Endothelial cell of umbilical vein (primary cell): Measurements from ENCODE around the gene PNCK. TPM values are rescaled to one million over a fixed set of nuclear protein-coding genes. Genes with fewer than 3 reads are reported as not detected.

Experiments used
- BruUV-seq: library from RNA; stranded (reverse); fragments of 400-500 nt; replicated peaks from 2 replicates; lab custom pipeline; 2021; lab: Mats Ljungman, UMichigan
- CTCF ChIA-PET: fragments of 300-600, 350-600 bp; sonication (Branson Sonifier 250); formaldehyde crosslinking; loops from one replicate; lab custom pipeline; 2021; ENCODE audit warnings: antibody characterized with exemption, inconsistent platforms; lab: Charles Lee
- POLR2A ChIA-PET: fragments of 300-600, 350-600 bp; sonication (Branson Sonifier 250); formaldehyde crosslinking; loops from one replicate; lab custom pipeline; 2021; ENCODE audit warnings: antibody characterized with exemption, inconsistent platforms; lab: Charles Lee
- DNase-seq: peaks from one replicate; pipeline ENCODE4 v3.0.0-alpha.2; 2011; ENCODE audit warnings: low read depth, low spot score
- FAIRE-seq: peaks from 2 replicates; lab custom pipeline; 2011; peaks lifted over from hg19 to GRCh38; lab: Jason Lieb, UNC
- H2AFZ ChIP-seq: 2 replicates; pipeline ENCODE4 v1.6.0; 2012; ENCODE audit warnings: low read depth, low read length, control low read depth, inconsistent platforms
- H3K27ac ChIP-seq: 2 replicates; pipeline ENCODE4 v1.5.1; 2011; ENCODE audit warnings: low read depth, mild to moderate bottlenecking, control low read depth, low read length, moderate library complexity; ENCODE audit not compliant: insufficient read depth
- H3K27me3 ChIP-seq, 2 experiments: 2 replicates each; pipeline versions ENCODE4 v1.6.0 to v1.6.1; 2011; ENCODE audit warnings: low read length in 2 of 2, mixed read lengths in 1 of 2; ENCODE audit not compliant: control insufficient read depth in 2 of 2, insufficient read depth in 2 of 2
- H3K36me3 ChIP-seq, 2 experiments: 2 replicates in 1 of 2; 3 replicates in 1 of 2; pipeline ENCODE4 v1.5.1; 2011; ENCODE audit warnings: low read length in 2 of 2, mild to moderate bottlenecking in 1 of 2, moderate library complexity in 1 of 2; ENCODE audit not compliant: control insufficient read depth in 2 of 2, insufficient read depth in 2 of 2; ENCODE audit errors: extremely low read depth in 1 of 2
- H3K4me1 ChIP-seq: 3 replicates; pipeline ENCODE4 v1.5.1; 2011; ENCODE audit warnings: mild to moderate bottlenecking, low read length; ENCODE audit not compliant: control insufficient read depth, insufficient read depth; ENCODE audit errors: extremely low read depth
- H3K4me2 ChIP-seq: 2 replicates; pipeline ENCODE4 v1.6.1; 2011; ENCODE audit warnings: low read length, control low read depth, mixed read lengths; ENCODE audit not compliant: insufficient read depth
- H3K4me3 ChIP-seq, 3 experiments: fragments of 200-600 bp in 1 of 3; sonication (generic), shearing (Covaris generic) in 1 of 3; replicated peaks in 1 of 3; 2 replicates each; pipeline ENCODE4 v1.5.1; 2011 to 2016; ENCODE audit warnings: control low read depth in 3 of 3, low read length in 3 of 3, mild to moderate bottlenecking in 2 of 3, inconsistent platforms in 1 of 3, low read depth in 1 of 3, moderate library complexity in 1 of 3; ENCODE audit not compliant: insufficient read depth in 1 of 3
- H3K79me2 ChIP-seq: 2 replicates; pipeline ENCODE4 v1.6.0; 2012; ENCODE audit warnings: low read length, inconsistent platforms; ENCODE audit not compliant: control insufficient read depth, insufficient read depth
- H3K9ac ChIP-seq: replicated peaks from 2 replicates; pipeline ENCODE3; 2011; ENCODE audit warnings: low read length, control low read depth; ENCODE audit not compliant: insufficient read depth; ENCODE audit errors: extremely low read depth
- H3K9me1 ChIP-seq: replicated peaks from 3 replicates; pipeline ENCODE4 v1.6.0; 2011; ENCODE audit warnings: mild to moderate bottlenecking, low read length; ENCODE audit not compliant: control insufficient read depth, insufficient read depth; ENCODE audit errors: extremely low read depth
- H3K9me3 ChIP-seq: replicated peaks from 2 replicates; pipeline ENCODE4 v1.5.1; 2012; ENCODE audit warnings: low read length, inconsistent platforms; ENCODE audit not compliant: control insufficient read depth, insufficient read depth
- H4K20me1 ChIP-seq: replicated peaks from 2 replicates; pipeline ENCODE3; 2011; ENCODE audit warnings: mild to moderate bottlenecking, low read length; ENCODE audit not compliant: control insufficient read depth, insufficient read depth; ENCODE audit errors: extremely low read depth
- EZH2 ChIP-seq: IDR thresholded peaks from 2 replicates; pipeline ENCODE4 v1.6.1; 2012; ENCODE audit warnings: borderline replicate concordance, low read depth, mild to moderate bottlenecking, moderate library complexity, low read length, inconsistent platforms; ENCODE audit not compliant: severe bottlenecking
- FOS ChIP-seq: IDR thresholded peaks from 2 replicates; pipeline ENCODE4 v1.6.1; 2011; ENCODE audit warnings: mild to moderate bottlenecking, low read length, moderate library complexity, borderline replicate concordance; ENCODE audit not compliant: insufficient read depth
- GATA2 ChIP-seq: IDR thresholded peaks from 2 replicates; pipeline ENCODE4 v1.7.0; 2011; ENCODE audit warnings: low read depth, mild to moderate bottlenecking, moderate library complexity, mixed read lengths, low read length; ENCODE audit not compliant: insufficient read length, insufficient read depth
- JUN ChIP-seq: IDR thresholded peaks from 2 replicates; pipeline ENCODE4 v1.6.1; 2011; ENCODE audit warnings: borderline replicate concordance, low read depth; ENCODE audit not compliant: insufficient read length, insufficient read depth
- MAX ChIP-seq: IDR thresholded peaks from 2 replicates; pipeline ENCODE4 v1.6.1; 2011; ENCODE audit not compliant: insufficient read depth, insufficient read length
- MYC ChIP-seq: IDR thresholded peaks from one replicate; pipeline ENCODE4 v1.6.1; 2011; ENCODE audit warnings: mild to moderate bottlenecking, low read depth, low read length
- POLR2A ChIP-seq: IDR thresholded peaks from 2 replicates; pipeline ENCODE4 v1.6.1; 2012; ENCODE audit warnings: low read depth, mild to moderate bottlenecking, control low read depth, low read length
- POLR2AphosphoS5 ChIP-seq: IDR thresholded peaks from 2 replicates; pipeline ENCODE4 v1.6.1; 2012; ENCODE audit warnings: low read depth, mild to moderate bottlenecking, control low read depth, low read length, moderate library complexity; ENCODE audit not compliant: insufficient read depth
- dilution Hi-C: fragments of 300-500 bp; cut with MboI; formaldehyde crosslinking; loops from one replicate; pipeline ENCODE4 v1.15.0; 2019; ENCODE audit warnings: low sequenced_read_pairs; ENCODE audit not compliant: extremely low pct_ligation_motif_present
- intact Hi-C: fragments of 100-400 bp; cut with micrococcal nuclease; formaldehyde crosslinking; loops from one replicate; pipeline ENCODE4 v1.10.0; 2022
- polyA plus RNA-seq, 4 experiments: library from polyadenylated mRNA; depleted of rRNA in 3 of 4; stranded (reverse) in 3 of 4; unstranded in 1 of 4; fragments of >200 nt; gene quantifications; 2 replicates each; pipeline versions ENCODE4 v1.2.1 to v1.2.3, GENCODE V29; 2011 to 2012; ENCODE audit warnings: missing spikeins in 1 of 4
- total RNA-seq: library from RNA; stranded (reverse); gene quantifications from 2 replicates; pipeline ENCODE4 v1.2.3, GENCODE V29; 2021
- TF ChIP-seq, protein P1 (sequence below), 2 donors: IDR thresholded peaks; 1 replicate in 1 of 2; 2 replicates in 1 of 2; pipeline ENCODE4 v1.5.1; 2011; ENCODE audit warnings: low read length in 2 of 2, mild to moderate bottlenecking in 2 of 2, moderate library complexity in 2 of 2, control low read depth in 1 of 2, inconsistent platforms in 1 of 2, low read depth in 1 of 2; ENCODE audit not compliant: insufficient read depth in 1 of 2; ENCODE audit errors: extremely low read depth in 1 of 2

PNCK gene
- total and polyA plus RNA-seq, 2 donors (not counting 3 experiments of a cell fraction or from before 2014, with no cell fraction given): 0.12 TPM; not detected in 1

DNA sequence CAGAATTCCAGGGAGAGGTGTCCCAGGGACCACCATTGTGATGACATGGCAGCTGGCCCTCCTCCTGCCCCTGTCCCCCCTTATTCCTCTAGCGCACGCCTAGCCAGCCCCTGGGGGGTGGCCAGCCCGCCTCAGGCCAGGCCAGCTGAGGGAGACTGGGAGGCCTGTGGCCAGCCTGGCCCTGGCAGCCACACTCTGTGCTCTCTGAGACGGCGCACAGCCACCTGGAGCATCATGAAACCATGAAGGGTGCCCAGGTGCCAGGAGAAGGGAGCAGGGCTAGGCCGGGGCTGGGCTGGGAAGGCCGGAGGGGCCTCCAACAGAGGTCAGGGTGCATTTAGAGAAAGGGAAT is 41.0 kb downstream of the PNCK start:
- Histone ChIP-seq H3K27ac (no peak overlapping the region), H3K27me3 (peaks cover 0 to 1% of the 10 kb centered on the region in 2 experiments), H3K9me1 (no peaks in the 10 kb centered on the region), H3K4me3 (no peak overlapping the region), H3K4me1 (no peaks in the 10 kb centered on the region), H2AFZ (no peak overlapping the region), H3K9me3 (no peaks in the 10 kb centered on the region), H3K9ac (no peak overlapping the region), H4K20me1 (no peaks in the 10 kb centered on the region), H3K79me2 (no peaks in the 10 kb centered on the region), H3K36me3 (no peaks in the 10 kb centered on the region), H3K4me2 (no peak overlapping the region)
- intact Hi-C loops (no loop called here), dilution Hi-C loops (no loop called here)
- no TSS peak for BruUV-seq
- no peak for TF ChIP-seq GATA2
- FAIRE-seq: no peak
- ChIA-PET POLR2A (no interaction called here), CTCF (interaction anchor here (0.8 to 1.5 kb wide), 2 partner anchors 19 to 23 kb away, joined by 3 to 6 read pairs; no protein-coding TSS in a partner anchor)
- DNase-seq: no peak

DNA sequence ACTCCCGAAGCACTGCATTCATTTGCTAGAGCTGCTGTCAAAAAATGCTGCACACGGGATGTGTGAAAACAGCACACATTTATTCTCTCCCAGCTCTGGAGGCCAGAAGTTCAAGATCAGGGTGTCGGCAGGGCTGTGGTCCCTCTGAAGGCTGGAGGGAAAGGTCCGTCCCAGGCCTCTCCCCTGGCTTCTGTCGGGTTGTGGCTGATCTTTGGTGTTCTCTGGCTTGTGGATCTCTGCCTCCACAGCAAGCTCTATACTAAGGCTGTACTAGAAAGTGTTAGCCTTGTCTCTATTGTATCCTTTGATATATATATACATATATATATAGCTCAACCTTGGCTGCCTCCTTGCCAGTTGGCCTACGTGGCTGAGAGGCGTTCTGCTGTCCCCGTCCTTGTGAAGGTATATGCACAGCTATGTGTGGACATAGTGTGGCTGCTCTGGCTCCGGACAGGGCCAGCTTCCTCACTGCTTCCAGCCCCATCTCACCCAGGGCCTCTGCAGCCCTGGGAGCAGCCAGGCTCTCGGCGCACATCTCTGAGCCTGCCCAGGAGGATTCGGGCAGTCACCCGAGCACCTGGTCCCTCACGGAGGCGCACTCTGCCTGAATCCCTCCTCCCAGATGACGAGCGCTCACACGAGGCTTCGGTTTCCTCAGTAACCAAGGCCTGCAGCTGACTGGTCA is 41.6 kb downstream of the PNCK start:
- POLR2A ChIA-PET: no interaction called here
- no peaks in the 10 kb centered on the region for H3K79me2 ChIP-seq
- H3K36me3 ChIP-seq: no peaks in the 10 kb centered on the region
- no TSS peak for BruUV-seq
- H3K27me3 ChIP-seq: peaks cover 0 to 1% of the 10 kb centered on the region in 2 experiments
- no peaks in the 10 kb centered on the region for H3K9me3 ChIP-seq
- no peak overlapping the region for H3K4me3 ChIP-seq
- H4K20me1 ChIP-seq: no peaks in the 10 kb centered on the region
- CTCF ChIA-PET: interaction anchor here (0.6 to 1.5 kb wide), 5 partner anchors 16 to 36 kb away, joined by 3 to 6 read pairs (median 3); no protein-coding TSS in a partner anchor
- no peaks in the 10 kb centered on the region for H3K9me1 ChIP-seq
- H3K27ac ChIP-seq: no peak overlapping the region
- dilution Hi-C loops: no loop called here
- FAIRE-seq (no peak), DNase-seq (no peak)
- no peak overlapping the region for H2AFZ ChIP-seq
- TF ChIP-seq MYC (no peak), MAX (no peak), GATA2 (no peak), FOS (no peak), POLR2AphosphoS5 (no peak), EZH2 (no peak), JUN (no peak), POLR2A (no peak)
- TF ChIP-seq, protein P1, sequence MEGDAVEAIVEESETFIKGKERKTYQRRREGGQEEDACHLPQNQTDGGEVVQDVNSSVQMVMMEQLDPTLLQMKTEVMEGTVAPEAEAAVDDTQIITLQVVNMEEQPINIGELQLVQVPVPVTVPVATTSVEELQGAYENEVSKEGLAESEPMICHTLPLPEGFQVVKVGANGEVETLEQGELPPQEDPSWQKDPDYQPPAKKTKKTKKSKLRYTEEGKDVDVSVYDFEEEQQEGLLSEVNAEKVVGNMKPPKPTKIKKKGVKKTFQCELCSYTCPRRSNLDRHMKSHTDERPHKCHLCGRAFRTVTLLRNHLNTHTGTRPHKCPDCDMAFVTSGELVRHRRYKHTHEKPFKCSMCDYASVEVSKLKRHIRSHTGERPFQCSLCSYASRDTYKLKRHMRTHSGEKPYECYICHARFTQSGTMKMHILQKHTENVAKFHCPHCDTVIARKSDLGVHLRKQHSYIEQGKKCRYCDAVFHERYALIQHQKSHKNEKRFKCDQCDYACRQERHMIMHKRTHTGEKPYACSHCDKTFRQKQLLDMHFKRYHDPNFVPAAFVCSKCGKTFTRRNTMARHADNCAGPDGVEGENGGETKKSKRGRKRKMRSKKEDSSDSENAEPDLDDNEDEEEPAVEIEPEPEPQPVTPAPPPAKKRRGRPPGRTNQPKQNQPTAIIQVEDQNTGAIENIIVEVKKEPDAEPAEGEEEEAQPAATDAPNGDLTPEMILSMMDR (IDR thresholded peaks at IDR 0.05; ENCODE audit: extremely low read depth in 1 of 2, insufficient read depth in 1 of 2, low read depth in 1 of 2, low read length in 2 of 2): no peak
- H3K9ac ChIP-seq: no peak overlapping the region
- H3K4me1 ChIP-seq: no peaks in the 10 kb centered on the region
- no peak overlapping the region for H3K4me2 ChIP-seq
- intact Hi-C loops: no loop called here
